Upper lobe of left lung (tissue), 6 donors: ENCODE data around the gene PPFIA2. TPM values are rescaled to one million over a fixed set of nuclear protein-coding genes. Genes with fewer than 3 reads are reported as not detected.

ENCODE experiments used
- ATAC-seq, 2 donors: fragments of 200-7000 bp; cut with Tn5 transposase; one replicate each; pipeline ENCODE4 v1.9.1; 2022; ENCODE audit warnings: mild to moderate bottlenecking in 2 of 2, moderate library complexity in 2 of 2; ENCODE audit not compliant: low FRiP score in 2 of 2
- DNase-seq, 2 donors: peaks; one replicate each; pipeline ENCODE4 v3.0.0-alpha.2; 2019 to 2020
- H3K27ac ChIP-seq, 4 donors: fragments of 200-600 bp; sonication (generic); one replicate each; pipeline ENCODE4 v1.5.1; 2016 to 2019
- H3K27me3 ChIP-seq, 4 donors: fragments of 200-600 bp; sonication (generic); one replicate each; pipeline ENCODE4 v1.5.1; 2017 to 2019
- H3K36me3 ChIP-seq, 4 donors: fragments of 200-600 bp; sonication (generic); one replicate each; pipeline ENCODE4 v1.5.1; 2016 to 2019
- H3K4me1 ChIP-seq, 4 donors: fragments of 200-600 bp; sonication (generic); one replicate each; pipeline ENCODE4 v1.5.1; 2018 to 2019
- H3K4me3 ChIP-seq, 4 donors: fragments of 200-600 bp; sonication (generic); one replicate each; pipeline ENCODE4 v1.5.1; 2017 to 2019; ENCODE audit warnings: mild to moderate bottlenecking in 2 of 4, moderate library complexity in 1 of 4
- H3K9me3 ChIP-seq, 4 donors: fragments of 200-600 bp; sonication (generic); one replicate each; pipeline ENCODE4 v1.5.1; 2018 to 2019
- EP300 ChIP-seq, 4 donors: sonication (generic); formaldehyde crosslinking; IDR thresholded peaks; one replicate each; pipeline ENCODE4 v1.5.1; 2017; ENCODE audit warnings: antibody characterized with exemption in 4 of 4, control low read depth in 2 of 4
- POLR2A ChIP-seq, 4 donors: fragments of 450-650 bp; IDR thresholded peaks; one replicate each; pipeline ENCODE4 v1.5.1; 2016 to 2017; ENCODE audit warnings: antibody characterized with exemption in 4 of 4, mild to moderate bottlenecking in 2 of 4
- POLR2AphosphoS5 ChIP-seq, 2 donors: sonication (generic); formaldehyde crosslinking; IDR thresholded peaks; one replicate each; pipeline ENCODE4 v1.5.1; 2017; ENCODE audit warnings: antibody characterized with exemption in 2 of 2
- WGBS, 2 donors: methylation state at CpG; one replicate each; pipeline ENCODE4 v1.1.5; 2017 to 2018; 5-methylcytosine and 5-hydroxymethylcytosine counted together
- total RNA-seq, 6 donors: library from RNA; depleted of rRNA in 4 of 6; stranded (reverse); fragments of >200 nt in 4 of 6; gene quantifications; one replicate each; pipeline versions ENCODE4 v1.1.0 to v1.2.1, GENCODE V29; 2016 to 2021
- TF ChIP-seq, protein P1 (sequence below), 6 experiments: fragments of 450-650 bp in 4 of 6; fragments of 200-600 bp in 2 of 6; sonication (generic) in 2 of 6; IDR thresholded peaks; one replicate each; pipeline ENCODE4 v1.5.1; 2016 to 2019; ENCODE audit warnings: antibody characterized with exemption in 6 of 6
- donor health status: DM: no; HTN: no; CAD: no; lungs with moderate emphysema.
- donor health status: DM: no; HTN: yes; CAD: no; lungs with severe emphysema.

The PPFIA2 gene
- total RNA-seq, 6 donors from 2014 or later = 1.3 to 7.3 (median 2.6) TPM

DNA sequence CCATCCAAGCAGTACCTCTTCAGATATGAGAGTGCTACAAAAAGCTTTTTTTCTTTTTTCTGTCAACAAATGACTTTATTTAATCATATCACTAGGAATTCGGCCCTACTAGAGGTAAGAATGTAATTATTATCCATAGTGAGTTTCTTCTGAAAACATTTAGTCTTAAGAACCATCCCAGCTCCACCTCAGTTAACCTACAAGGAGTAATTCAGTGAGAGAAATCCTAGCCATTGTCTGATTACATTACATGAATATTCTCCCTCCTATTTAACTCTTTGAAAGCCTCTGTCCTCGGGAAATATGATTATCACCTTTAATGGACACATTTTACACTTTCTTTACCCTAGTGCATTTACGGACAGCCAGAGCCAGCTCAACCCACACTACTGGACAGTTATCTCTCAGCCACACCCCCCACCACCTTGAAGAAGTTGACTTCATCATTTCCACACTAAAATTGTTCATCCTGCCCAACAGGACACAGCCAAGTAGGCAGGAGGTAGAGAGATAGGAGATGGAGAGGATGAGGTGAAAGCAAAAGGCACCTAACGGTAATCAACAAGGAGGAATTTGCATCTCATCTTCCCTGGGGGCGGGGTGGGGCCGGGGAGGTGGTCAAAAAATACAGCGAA lies 1.3 kb downstream of the PPFIA2 start:
- Histone ChIP-seq H3K9me3 (no peaks in the 10 kb centered on the region), H3K4me3 (peak overlapping the region in 3 of 4 donors; percentile 36 to 50 (median 50)), H3K27ac (no peak overlapping the region), H3K36me3 (no peaks in the 10 kb centered on the region), H3K27me3 (no peaks in the 10 kb centered on the region), H3K4me1 (peaks cover 5 to 19% (median 15%) of the 10 kb centered on the region in 4 donors)
- no peak for TF ChIP-seq POLR2A (IDR thresholded peaks at IDR 0.05)
- ATAC-seq (no peak), DNase-seq (no peak)
- 8 to 15% methylated on average over 6 to 7 of the region's 7 CpGs for WGBS, 2 donors

DNA sequence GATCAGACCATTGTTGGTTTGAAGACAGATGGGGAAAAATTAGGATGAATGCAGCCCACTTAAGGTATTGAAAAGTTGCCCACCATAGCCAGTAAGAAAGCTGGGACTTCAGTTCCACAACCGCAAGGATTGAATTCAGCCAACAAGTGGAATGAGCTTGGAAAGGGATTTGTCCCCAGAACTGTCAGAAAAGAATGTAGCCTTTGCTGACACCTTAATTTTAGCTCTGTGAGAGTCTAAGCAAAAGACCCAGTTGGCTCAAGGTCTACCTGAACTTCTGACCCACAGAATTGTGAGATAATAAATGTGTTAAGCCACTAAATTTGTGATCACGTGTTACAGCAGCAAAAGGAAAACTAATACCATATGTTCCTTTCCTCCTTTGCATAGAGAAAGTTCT lies 29.4 kb downstream of the PPFIA2 start:
- ATAC-seq (no peak), DNase-seq (no peak)
- Histone ChIP-seq H3K4me3 (no peak overlapping the region), H3K4me1 (no peaks in the 10 kb centered on the region), H3K27me3 (no peaks in the 10 kb centered on the region), H3K36me3 (no peaks in the 10 kb centered on the region), H3K27ac (no peak overlapping the region), H3K9me3 (no peaks in the 10 kb centered on the region)
- 79% methylated on average over 2 of the region's 2 CpGs for WGBS, 2 donors
- no peak for TF ChIP-seq EP300 (IDR thresholded peaks at IDR 0.05)
- TF ChIP-seq, protein P1, sequence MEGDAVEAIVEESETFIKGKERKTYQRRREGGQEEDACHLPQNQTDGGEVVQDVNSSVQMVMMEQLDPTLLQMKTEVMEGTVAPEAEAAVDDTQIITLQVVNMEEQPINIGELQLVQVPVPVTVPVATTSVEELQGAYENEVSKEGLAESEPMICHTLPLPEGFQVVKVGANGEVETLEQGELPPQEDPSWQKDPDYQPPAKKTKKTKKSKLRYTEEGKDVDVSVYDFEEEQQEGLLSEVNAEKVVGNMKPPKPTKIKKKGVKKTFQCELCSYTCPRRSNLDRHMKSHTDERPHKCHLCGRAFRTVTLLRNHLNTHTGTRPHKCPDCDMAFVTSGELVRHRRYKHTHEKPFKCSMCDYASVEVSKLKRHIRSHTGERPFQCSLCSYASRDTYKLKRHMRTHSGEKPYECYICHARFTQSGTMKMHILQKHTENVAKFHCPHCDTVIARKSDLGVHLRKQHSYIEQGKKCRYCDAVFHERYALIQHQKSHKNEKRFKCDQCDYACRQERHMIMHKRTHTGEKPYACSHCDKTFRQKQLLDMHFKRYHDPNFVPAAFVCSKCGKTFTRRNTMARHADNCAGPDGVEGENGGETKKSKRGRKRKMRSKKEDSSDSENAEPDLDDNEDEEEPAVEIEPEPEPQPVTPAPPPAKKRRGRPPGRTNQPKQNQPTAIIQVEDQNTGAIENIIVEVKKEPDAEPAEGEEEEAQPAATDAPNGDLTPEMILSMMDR (IDR thresholded peaks at IDR 0.05) = no peak
- no peak for TF ChIP-seq POLR2AphosphoS5 (IDR thresholded peaks at IDR 0.05)
- TF ChIP-seq POLR2A (IDR thresholded peaks at IDR 0.05) = no peak

DNA sequence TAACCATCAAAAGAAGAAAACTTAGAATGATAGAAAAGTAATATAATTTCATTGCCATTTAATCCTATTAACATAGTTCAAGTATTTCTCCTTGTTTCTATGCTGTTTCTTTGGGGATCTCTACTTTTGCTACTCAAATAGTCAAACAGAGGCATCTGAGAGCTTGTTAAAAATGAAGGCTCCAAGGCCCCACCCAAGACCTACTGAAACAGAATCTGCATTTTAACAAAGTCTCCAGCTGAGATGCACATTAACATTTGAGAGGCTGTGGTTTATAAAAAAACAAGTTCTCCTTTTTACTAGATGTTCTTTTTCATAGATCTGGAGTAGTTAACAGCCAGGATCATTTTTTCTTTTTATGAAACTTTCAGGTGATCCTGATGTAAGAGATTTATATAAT lies 31.8 kb downstream of the PPFIA2 start:
- Histone ChIP-seq H3K36me3 (no peaks in the 10 kb centered on the region), H3K9me3 (no peaks in the 10 kb centered on the region), H3K4me1 (no peaks in the 10 kb centered on the region), H3K4me3 (no peak overlapping the region), H3K27me3 (no peaks in the 10 kb centered on the region), H3K27ac (no peak overlapping the region)
- no peak for ATAC-seq
- TF ChIP-seq, protein P1 (IDR thresholded peaks at IDR 0.05) = no peak
- TF ChIP-seq POLR2AphosphoS5 (IDR thresholded peaks at IDR 0.05) = no peak
- no peak for TF ChIP-seq EP300 (IDR thresholded peaks at IDR 0.05)
- TF ChIP-seq POLR2A (IDR thresholded peaks at IDR 0.05) = no peak
- no peak for DNase-seq

DNA sequence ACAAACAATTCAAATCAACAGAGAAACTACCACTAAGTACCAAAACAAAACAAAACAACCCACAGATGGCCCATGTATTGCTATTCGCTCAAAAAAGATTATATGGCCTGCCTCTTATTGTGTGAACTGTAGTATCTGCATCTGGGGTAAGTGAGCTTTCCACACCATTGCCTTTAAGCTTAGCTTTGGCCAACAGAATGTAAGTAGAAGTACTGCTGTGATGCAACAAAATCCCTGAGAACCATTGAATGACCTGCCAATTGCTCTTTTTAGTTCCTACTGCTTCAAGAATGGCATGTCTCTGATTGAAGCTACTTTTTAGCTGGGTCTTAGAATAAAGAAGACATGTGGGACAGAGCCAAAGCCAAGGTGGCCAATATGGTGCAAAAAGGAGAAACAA lies 32.5 kb downstream of the PPFIA2 start:
- WGBS, 2 donors = 73 to 79% methylated on average over 1 of the region's 1 CpG

DNA sequence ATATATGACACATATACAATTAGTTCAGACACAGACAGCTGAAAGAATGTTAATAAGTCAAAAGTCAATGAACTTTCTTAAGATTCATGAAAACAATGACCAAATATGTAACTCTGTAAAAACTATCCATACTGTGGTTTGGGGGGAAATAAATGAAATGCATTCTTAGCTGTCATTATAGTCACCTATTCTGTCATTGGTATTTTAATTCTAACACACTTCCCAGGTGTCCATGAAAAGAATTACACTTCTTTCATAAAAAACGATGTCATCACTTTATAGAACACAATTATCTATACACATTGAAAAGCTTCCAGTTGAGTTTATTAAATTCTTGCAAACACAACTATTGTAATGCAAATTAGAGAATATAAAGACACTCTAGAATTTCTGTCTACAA lies 35.8 kb downstream of the PPFIA2 start:
- no peaks in the 10 kb centered on the region for H3K9me3 ChIP-seq
- no peaks in the 10 kb centered on the region for H3K27me3 ChIP-seq
- TF ChIP-seq EP300 (IDR thresholded peaks at IDR 0.05) = no peak
- TF ChIP-seq POLR2A (IDR thresholded peaks at IDR 0.05) = no peak
- no peak for TF ChIP-seq POLR2AphosphoS5 (IDR thresholded peaks at IDR 0.05)
- TF ChIP-seq, protein P1 (IDR thresholded peaks at IDR 0.05) = no peak
- no peak overlapping the region for H3K4me3 ChIP-seq
- H3K27ac ChIP-seq = no peak overlapping the region
- no peaks in the 10 kb centered on the region for H3K4me1 ChIP-seq
- H3K36me3 ChIP-seq = no peaks in the 10 kb centered on the region
- DNase-seq = no peak
- 58 to 59% methylated on average over 1 of the region's 1 CpG for WGBS, 2 donors
- no peak for ATAC-seq

More for the DNA sequence above, 32.5 kb downstream of the PPFIA2 start:
- Histone ChIP-seq H3K4me1 (no peaks in the 10 kb centered on the region), H3K36me3 (no peaks in the 10 kb centered on the region), H3K27ac (no peak overlapping the region), H3K27me3 (no peaks in the 10 kb centered on the region), H3K9me3 (no peaks in the 10 kb centered on the region), H3K4me3 (no peak overlapping the region)
- DNase-seq = no peak
- TF ChIP-seq POLR2AphosphoS5 (IDR thresholded peaks at IDR 0.05) = no peak
- TF ChIP-seq EP300 (IDR thresholded peaks at IDR 0.05) = no peak
- TF ChIP-seq, protein P1 (IDR thresholded peaks at IDR 0.05) = no peak
- TF ChIP-seq POLR2A (IDR thresholded peaks at IDR 0.05) = no peak
- ATAC-seq = no peak
